ENCODE results near the gene SLN.

Gene SLN

DNA sequence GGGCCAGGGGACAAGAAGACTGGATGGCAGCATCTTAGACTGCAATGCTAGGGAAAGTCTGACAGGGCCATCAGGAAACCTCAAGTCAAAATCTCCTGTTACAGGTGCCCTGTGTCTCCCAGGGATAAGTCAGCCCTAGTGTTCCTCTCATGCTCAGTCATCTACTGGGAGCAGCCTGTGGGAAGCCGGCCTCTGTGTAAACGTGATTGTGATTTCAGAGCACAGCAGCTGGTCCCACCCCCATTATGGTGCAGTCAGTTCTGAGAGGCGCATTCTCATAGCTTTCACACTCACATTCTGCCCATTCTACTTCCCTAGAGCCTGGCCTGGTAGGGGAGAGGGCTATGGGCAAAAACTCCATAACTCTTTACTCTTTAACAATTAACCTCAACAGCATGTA lies 7.2 kb upstream of the SLN start:
- DNase-seq = no peak

DNA sequence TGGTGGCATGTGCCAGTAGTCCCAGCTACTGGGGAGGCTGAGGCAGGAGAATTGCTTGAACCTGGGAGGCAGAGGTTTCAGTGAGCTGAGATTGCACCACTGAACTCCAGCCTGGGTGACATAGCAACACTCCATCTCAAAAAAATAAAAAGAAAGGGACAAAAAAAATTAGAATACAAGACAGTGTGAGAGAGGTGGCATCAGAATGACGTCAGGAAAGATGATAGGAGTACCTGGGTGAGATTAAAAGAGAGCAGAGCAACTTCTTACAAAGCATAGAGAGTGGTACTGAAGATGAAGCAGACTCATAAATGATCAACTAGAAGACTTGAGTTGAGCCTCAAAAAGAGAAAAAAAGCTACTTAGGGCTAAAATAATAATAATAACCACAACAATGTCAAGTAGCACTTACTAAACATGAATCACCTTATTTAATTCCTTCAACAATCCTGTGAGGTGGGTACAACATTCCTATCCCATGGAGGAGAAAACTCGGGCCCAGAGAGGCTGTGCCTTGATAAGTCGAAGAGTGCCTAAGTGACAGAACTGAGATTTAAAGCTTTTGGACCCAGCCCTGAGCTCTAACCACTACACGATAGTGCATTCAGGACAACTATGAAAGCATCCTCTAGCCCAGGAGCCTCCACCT lies 5.2 kb upstream of the SLN start:
- no peak for DNase-seq

GRCh38 chr11:107713009-107713408 lies 1.2 kb upstream of the SLN start:
- no peak for DNase-seq

DNA sequence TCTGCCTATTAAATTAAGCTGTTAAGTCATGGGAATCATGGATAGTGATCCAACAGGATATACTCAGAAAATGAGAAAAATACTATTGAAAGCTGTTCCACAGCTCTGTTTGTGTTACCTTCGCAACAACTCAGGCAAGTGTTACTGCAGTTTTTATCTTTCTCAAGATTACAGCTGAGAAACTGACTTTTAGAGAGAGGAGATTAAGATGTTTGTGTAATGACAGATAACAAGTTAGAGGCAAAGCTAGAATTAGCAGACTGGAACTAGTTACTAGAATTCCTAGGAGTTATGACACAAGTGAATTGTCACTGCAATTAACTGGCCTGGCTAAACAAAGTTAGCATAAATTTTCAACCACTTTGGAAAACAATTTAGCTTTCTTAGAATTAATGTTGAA lies 1.6 kb downstream of the SLN start:
- no peak for DNase-seq

DNA sequence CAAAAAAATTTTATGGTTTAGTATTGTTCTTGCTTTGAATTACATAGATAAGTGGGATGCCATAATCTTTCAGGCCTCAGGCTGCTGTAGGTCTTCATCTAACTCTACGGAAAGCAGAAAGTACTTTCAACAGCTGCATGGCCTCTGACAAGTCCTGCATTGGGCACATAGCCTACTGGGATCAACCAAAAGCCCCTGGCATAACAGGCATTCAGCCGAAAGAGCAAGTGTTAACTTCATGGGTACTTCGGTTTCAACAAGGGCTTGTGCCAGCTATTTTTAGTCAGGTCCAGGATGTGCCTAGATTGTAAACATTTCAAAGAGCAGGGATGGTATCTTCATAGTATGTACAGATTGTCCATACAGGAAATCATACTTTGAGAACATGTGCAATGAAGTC lies 3.1 kb downstream of the SLN start:
- DNase-seq = no peak

- no peak for DNase-seq
Observed at GRCh38 chr11:107707807-107708206, 4.0 kb downstream of the SLN start.

DNA sequence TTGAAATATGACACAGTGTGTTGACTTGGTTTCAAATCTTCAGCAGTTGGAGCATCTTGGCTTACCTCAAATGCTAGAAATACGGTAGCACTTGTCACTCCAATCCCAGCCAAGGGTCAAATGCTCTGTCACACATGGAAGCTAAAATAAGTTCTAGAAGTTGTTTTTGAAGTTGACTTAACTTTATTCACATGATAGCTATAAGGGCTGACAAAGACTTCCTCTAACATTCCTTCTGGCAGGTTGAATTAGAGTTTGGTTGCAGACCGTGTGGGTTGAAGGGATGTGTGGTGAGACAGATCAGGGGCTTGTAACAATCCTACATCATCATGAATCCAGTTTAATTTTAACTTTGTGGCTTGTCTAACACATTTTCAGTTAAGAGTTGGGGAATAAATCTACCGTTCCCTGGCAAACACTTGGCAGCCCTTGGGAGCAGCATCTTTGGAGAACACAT lies 4.6 kb downstream of the SLN start:
- DNase-seq = no peak

GRCh38 chr11:107706531-107706930 lies 5.3 kb downstream of the SLN start:
- DNase-seq = no peak

- DNase-seq = peak; percentile 28 to 52 (median 49)
Observed at GRCh38 chr11:107705027-107705426, 6.8 kb downstream of the SLN start.

GRCh38 chr11:107704451-107704850 lies 7.4 kb downstream of the SLN start:
- DNase-seq = no peak

DNA sequence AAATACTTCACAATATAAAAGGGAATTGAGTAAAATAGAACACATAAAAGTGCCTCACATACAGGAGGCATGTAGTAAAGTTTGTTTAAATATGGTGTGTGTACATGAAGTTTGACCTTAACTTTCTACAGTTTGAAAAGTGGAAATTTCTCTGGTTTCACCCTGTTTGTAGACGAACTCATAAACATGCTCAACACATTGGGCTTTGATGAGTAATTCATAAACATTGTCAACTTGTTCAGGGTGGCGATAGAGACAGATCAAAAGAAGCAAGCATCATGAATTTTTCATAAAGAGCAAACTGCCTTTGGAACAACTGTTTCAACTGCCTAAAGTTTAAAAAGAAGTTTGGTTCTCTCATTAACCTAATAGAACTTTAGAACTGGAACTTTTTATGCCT lies 9.1 kb downstream of the SLN start:
- DNase-seq = no peak

GRCh38 chr11:107702109-107702660 lies 9.7 kb downstream of the SLN start:
- no peak for DNase-seq

DNA sequence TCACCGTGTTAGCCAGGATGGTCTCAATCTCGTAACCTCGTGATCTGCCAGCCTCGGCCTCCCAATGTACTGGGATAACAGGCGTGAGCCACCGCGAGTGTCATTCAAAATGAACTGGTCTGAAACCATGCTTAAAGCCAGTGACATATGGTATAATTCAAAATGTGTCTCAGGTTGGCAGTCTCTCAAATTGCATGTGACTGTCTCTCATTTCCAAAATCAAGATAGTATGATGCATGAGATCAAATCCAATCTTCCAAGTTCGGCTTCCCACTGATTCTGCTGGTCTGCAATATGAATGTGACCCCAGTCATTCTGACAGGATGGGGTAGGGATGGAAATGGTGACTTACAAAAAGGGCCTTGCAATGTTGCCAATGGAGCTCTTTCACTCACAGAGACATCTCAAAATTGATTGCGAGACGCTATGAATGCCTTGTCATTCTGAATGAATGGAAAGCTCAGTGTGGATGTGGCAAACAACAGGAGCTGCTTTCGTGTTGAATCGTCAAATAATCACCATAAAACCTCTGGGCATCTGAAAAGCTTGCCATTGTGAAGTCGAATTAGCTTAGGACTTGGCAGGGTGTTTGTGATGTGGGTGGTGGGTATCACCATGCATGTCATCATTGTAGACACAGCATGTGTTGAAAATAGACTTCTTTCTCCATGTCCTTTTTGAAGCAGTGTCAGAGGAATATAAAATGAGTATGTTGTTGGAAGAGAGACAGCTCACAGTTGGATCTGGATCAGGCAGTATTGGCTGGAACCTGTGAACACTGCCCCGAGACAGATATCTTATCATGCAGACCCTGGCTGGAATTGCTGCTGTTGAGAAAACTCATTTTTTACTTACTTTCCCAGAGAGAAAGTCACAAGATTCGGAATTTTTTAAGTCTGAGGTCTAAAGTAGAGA lies 12.2 kb downstream of the SLN start:
- DNase-seq = no peak

DNA sequence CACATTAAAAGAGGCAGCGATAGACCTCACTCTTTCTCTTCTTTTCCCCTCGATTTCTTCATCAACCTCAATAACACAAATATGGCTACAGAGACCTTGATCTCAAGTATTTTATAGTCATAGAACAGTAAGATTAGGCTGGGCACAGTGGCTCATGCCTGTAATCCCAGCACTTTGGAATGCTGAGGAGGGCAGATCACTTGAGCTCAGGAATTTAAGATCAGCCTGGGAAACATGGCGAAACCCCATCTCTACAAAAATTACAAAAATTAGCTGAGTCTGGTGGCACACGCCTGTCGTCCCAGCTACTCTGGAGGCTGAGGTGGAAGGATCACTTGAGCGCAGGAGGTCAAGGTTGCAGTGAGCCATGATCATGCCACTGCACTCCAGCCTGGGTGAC lies 14.6 kb downstream of the SLN start:
- no peak for DNase-seq

DNA sequence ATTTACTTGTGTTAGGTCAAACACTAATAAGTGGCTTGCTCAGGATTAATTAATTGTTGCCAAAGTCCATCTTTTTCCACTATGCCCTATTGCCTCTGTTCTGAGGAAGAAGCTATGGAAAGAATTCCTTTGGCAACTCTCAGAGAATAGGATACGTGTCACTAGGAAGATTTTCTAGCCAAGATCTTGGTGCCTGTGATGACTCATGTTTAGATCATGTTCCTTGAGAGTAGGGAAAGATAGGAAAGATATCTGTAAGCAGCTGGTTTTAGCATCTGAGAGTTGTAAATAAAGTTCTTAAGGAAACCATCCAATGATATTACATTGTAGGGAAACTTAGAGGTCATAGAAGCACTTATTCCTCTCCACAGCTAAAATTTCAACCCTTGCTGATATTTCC lies 15.7 kb downstream of the SLN start:
- peak in 1 of 3 donors; percentile 5 for DNase-seq

GRCh38 chr11:107695446-107695845 lies 16.4 kb downstream of the SLN start:
- DNase-seq = no peak

GRCh38 chr11:107691000-107691750 lies 20.7 kb downstream of the SLN start:
- DNase-seq = no peak

GRCh38 chr11:107689317-107690202 lies 22.3 kb downstream of the SLN start:
- peak; percentile 81 to 86 (median 85) for DNase-seq

- DNase-seq = no peak
Observed at GRCh38 chr11:107688322-107688918, 23.4 kb downstream of the SLN start.

- peak; percentile 22 to 40 (median 35) for DNase-seq
Observed at GRCh38 chr11:107683807-107684206, 28.0 kb downstream of the SLN start.

- DNase-seq = peak; percentile 63 to 90 (median 76)
Observed at GRCh38 chr11:107683061-107683460, 28.8 kb downstream of the SLN start.

DNA sequence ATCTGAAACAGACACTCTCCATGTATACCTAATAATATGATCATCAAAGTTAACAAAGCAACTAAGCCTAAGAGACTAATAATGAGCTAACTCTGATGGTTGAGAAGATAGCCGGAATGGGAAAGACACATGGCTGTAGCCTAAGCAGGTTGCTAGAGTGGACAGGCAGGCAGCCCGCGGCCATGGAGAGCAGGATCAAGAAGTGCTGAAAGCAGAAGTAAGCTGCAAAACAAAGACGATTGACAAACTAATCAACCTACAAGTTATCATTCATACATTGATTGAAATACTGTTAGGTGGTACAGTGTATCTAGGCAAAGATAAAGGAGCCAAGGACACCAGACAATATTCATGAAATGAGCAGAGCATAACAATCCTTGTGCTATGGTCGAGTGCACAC lies 29.3 kb downstream of the SLN start:
- peak in 2 of 3 donors; percentile 14 to 28 for DNase-seq

All from suppressor macrophage treated with lipopolysaccharide for 1 hour (primary cell).